T-cell (primary cell): ENCODE results near the gene SMCHD1. TPM values are rescaled to one million over a fixed set of nuclear protein-coding genes. Genes with fewer than 3 reads are reported as not detected.
A peak's percentile ranks its signal among the peaks of the same experiment; 100 is the strongest.
"Not testable (repeated sequence)": the region's sequence is repeated elsewhere in the genome, so short reads cannot be mapped to it uniquely, and the experiment has no call there.

ENCODE experiments used
- ATAC-seq, 4 experiments: fragments of 200-7000 bp in 3 of 4; fragments of 150-1000 bp in 1 of 4; cut with Tn5 transposase; replicated peaks in 1 of 4; 1 replicate in 3 of 4; 2 replicates in 1 of 4; pipeline ENCODE4 v1.10.0; 2021; ENCODE audit warnings: moderate library complexity in 3 of 4, mild to moderate bottlenecking in 2 of 4, moderate number of reproducible peaks in 1 of 4
- CTCF ChIA-PET, 2 donors: fragments of 300-600 bp; sonication (Branson Sonifier 250); formaldehyde crosslinking; loops; one replicate each; lab custom pipeline; 2022; ENCODE audit warnings: antibody characterized with exemption in 2 of 2; lab: Charles Lee
- POLR2A ChIA-PET, 2 donors: fragments of 300-600 bp; sonication (Branson Sonifier 250); formaldehyde crosslinking; loops; one replicate each; lab custom pipeline; 2022; ENCODE audit warnings: antibody characterized with exemption in 2 of 2; lab: Charles Lee
- DNase-seq, 35 experiments: peaks; one replicate each; pipeline versions ENCODE4 v3.0.0 to v3.0.0-alpha.2; 2013 to 2023
- H3K27ac ChIP-seq: one replicate; pipeline ENCODE4 v1.5.1; 2013; ENCODE audit warnings: low read length
- H3K27me3 ChIP-seq, 2 experiments: replicated peaks in 1 of 2; 1 replicate in 1 of 2; 2 replicates in 1 of 2; pipeline versions ENCODE4 v1.6.1 to v1.7.0; 2013; ENCODE audit warnings: low read length in 1 of 2, mixed read lengths in 1 of 2; ENCODE audit not compliant: control insufficient read depth in 2 of 2, insufficient read depth in 2 of 2; ENCODE audit errors: extremely low read depth in 1 of 2
- H3K36me3 ChIP-seq, 2 donors: 1 replicate in 1 of 2; 2 replicates in 1 of 2; pipeline versions ENCODE4 v1.6.1 to v1.7.0; 2013; ENCODE audit warnings: low read length in 1 of 2; ENCODE audit not compliant: control insufficient read depth in 2 of 2, insufficient read depth in 1 of 2; ENCODE audit errors: extremely low read depth in 1 of 2
- H3K4me1 ChIP-seq, 2 experiments: 1 replicate in 1 of 2; 2 replicates in 1 of 2; pipeline versions ENCODE4 v1.6.1 to v1.7.0; 2013; ENCODE audit warnings: low read length in 2 of 2, mixed read lengths in 1 of 2; ENCODE audit not compliant: insufficient read depth in 2 of 2, control insufficient read depth in 1 of 2; ENCODE audit errors: extremely low read depth in 1 of 2
- H3K4me3 ChIP-seq, 2 donors: 1 replicate in 1 of 2; 2 replicates in 1 of 2; pipeline versions ENCODE4 v1.5.1 to v1.7.0; 2013; ENCODE audit warnings: mild to moderate bottlenecking in 2 of 2, low read length in 1 of 2, moderate library complexity in 1 of 2; ENCODE audit not compliant: control insufficient read depth in 1 of 2; ENCODE audit errors: extremely low read depth in 1 of 2
- H3K9me3 ChIP-seq: 2 replicates; pipeline ENCODE4 v1.7.0; 2013
- H3K27ac Mint-ChIP-seq, 2 donors: one replicate each; pipeline ENCODE4 v1.8.0; 2020 to 2021; ENCODE audit warnings: mild to moderate bottlenecking in 2 of 2, mixed read lengths in 2 of 2
- H3K27me3 Mint-ChIP-seq, 2 donors: one replicate each; pipeline ENCODE4 v1.8.0; 2021 to 2022; ENCODE audit warnings: mixed read lengths in 2 of 2
- H3K36me3 Mint-ChIP-seq: one replicate; pipeline ENCODE4 v1.8.0; 2021; ENCODE audit warnings: mixed read lengths
- H3K4me1 Mint-ChIP-seq, 3 donors: one replicate each; pipeline ENCODE4 v1.8.0; 2020 to 2022; ENCODE audit warnings: mixed read lengths in 3 of 3, mild to moderate bottlenecking in 1 of 3
- H3K4me3 Mint-ChIP-seq, 3 donors: one replicate each; pipeline ENCODE4 v1.8.0; 2020 to 2022; ENCODE audit warnings: mild to moderate bottlenecking in 3 of 3, mixed read lengths in 3 of 3, moderate library complexity in 3 of 3
- H3K9me3 Mint-ChIP-seq, 3 donors: one replicate each; pipeline ENCODE4 v1.8.0; 2020 to 2022; ENCODE audit warnings: mixed read lengths in 3 of 3
- WGBS: methylation state at CpG from one replicate; pipeline ENCODE4 v1.1.5; 2013; ENCODE audit warnings: missing lambda C conversion rate; ENCODE audit not compliant: insufficient coverage; 5-methylcytosine and 5-hydroxymethylcytosine counted together
- total RNA-seq, 35 experiments: library from RNA in 6 of 35; stranded (reverse) in 6 of 35; fragments of 120-200 nt in 1 of 35; gene quantifications; one replicate each; pipeline versions ENCODE4 v1.2.1 to v1.2.4 and lab custom pipeline; 2013 to 2026

SMCHD1 gene
- total RNA-seq, 5 donors from 2014 or later (not counting 1 experiment from before 2014, with no cell fraction given): 179 to 423 (median 206) TPM

- no peaks in the 10 kb centered on the region for H3K27me3 ChIP-seq
- CTCF ChIA-PET: interaction anchor here (0.6 to 3.6 kb wide), 5 partner anchors 11 to 69 kb away, joined by 3 to 11 read pairs (median 4); no protein-coding TSS in a partner anchor
- Mint-ChIP-seq H3K4me3 (peak overlapping the region; percentile 95 to 97 (median 96)), H3K36me3 (peaks cover 27% of the 10 kb centered on the region), H3K27me3 (no peaks in the 10 kb centered on the region), H3K9me3 (peaks cover 0 to 3% (median 0%) of the 10 kb centered on the region in 3 donors), H3K4me1 (peaks cover 50 to 58% (median 52%) of the 10 kb centered on the region in 3 donors), H3K27ac (peak overlapping the region; percentile 92 to 98)
- DNase-seq (peak in 1 of 35 experiments; percentile 40), ATAC-seq (no peak)
- H3K27ac ChIP-seq: peak overlapping the region; percentile 95
- no peaks in the 10 kb centered on the region for H3K9me3 ChIP-seq
- peak overlapping the region; percentile 93 to 97 for H3K4me3 ChIP-seq
- H3K36me3 ChIP-seq: peaks cover 0 to 3% of the 10 kb centered on the region in 2 donors
- no CpG with 5 or more reads among the region's 12 CpGs for WGBS
- H3K4me1 ChIP-seq: peaks cover 16 to 22% of the 10 kb centered on the region in 2 experiments
- POLR2A ChIA-PET: interaction anchor here (0.5 to 4.6 kb wide), 16 partner anchors 11 to 1912 kb away, joined by 3 to 120 read pairs (median 4); partner anchors contain the start of genes METTL4 (in 1 of the 2) and NDC80 (in 1 of the 2)
Observed at GRCh38 chr18:2657788-2658458, 2.4 kb downstream of the SMCHD1 start.

- DNase-seq, H3K36me3 ChIP-seq, ATAC-seq, H3K27me3 Mint-ChIP-seq, POLR2A ChIA-PET, H3K4me3 ChIP-seq, H3K27ac ChIP-seq, H3K9me3 ChIP-seq, H3K9me3 Mint-ChIP-seq, H3K27me3 ChIP-seq: not testable (repeated sequence)
- CTCF ChIA-PET: interaction anchor here in 1 of 2 donors (0.7 kb wide), 1 partner anchor 27 kb away, joined by 3 read pairs; no protein-coding TSS in a partner anchor
- peaks cover 25 to 30% of the 10 kb centered on the region in 2 experiments for H3K4me1 ChIP-seq
- WGBS: no CpG with 5 or more reads among the region's 3 CpGs
- Mint-ChIP-seq H3K27ac (peak overlapping the region in 1 of 2 donors; percentile 77), H3K4me3 (peak overlapping the region in 2 of 3 donors; percentile 55 to 60), H3K36me3 (peaks cover 51% of the 10 kb centered on the region), H3K4me1 (peaks cover 59 to 74% (median 62%) of the 10 kb centered on the region in 3 donors)
Observed at GRCh38 chr18:2660849-2661248, 5.3 kb downstream of the SMCHD1 start.

- Mint-ChIP-seq H3K4me1 (peaks cover 71 to 84% (median 74%) of the 10 kb centered on the region in 3 donors), H3K4me3 (peak overlapping the region in 2 of 3 donors; percentile 21 to 53), H3K36me3 (peaks cover 54% of the 10 kb centered on the region)
- H3K9me3 Mint-ChIP-seq, H3K27ac Mint-ChIP-seq, DNase-seq, CTCF ChIA-PET, H3K4me3 ChIP-seq, H3K27me3 ChIP-seq, H3K9me3 ChIP-seq, H3K36me3 ChIP-seq, ATAC-seq, H3K27ac ChIP-seq, H3K27me3 Mint-ChIP-seq: not testable (repeated sequence)
- POLR2A ChIA-PET: interaction anchor here in 1 of 2 donors (0.6 kb wide), 1 partner anchor 128 kb away, joined by 3 read pairs; no protein-coding TSS in a partner anchor
- WGBS: 64% methylated on average over 2 of the region's 7 CpGs
- peaks cover 25 to 30% of the 10 kb centered on the region in 2 experiments for H3K4me1 ChIP-seq
Observed at GRCh38 chr18:2662288-2662687, 6.8 kb downstream of the SMCHD1 start.

GRCh38 chr18:2662990-2663389, 7.5 kb downstream of the SMCHD1 start:
- DNase-seq (no peak), ATAC-seq (peak in 2 of 4 experiments; percentile 32 to 43)
- ChIA-PET POLR2A (interaction anchor here in 1 of 2 donors (0.6 kb wide), 1 partner anchor 32 kb away, joined by 3 read pairs; no protein-coding TSS in a partner anchor), CTCF (interaction anchor here in 1 of 2 donors (1.2 kb wide), 1 partner anchor 26 kb away, joined by 3 read pairs; no protein-coding TSS in a partner anchor)
- Histone ChIP-seq H3K27me3 (no peaks in the 10 kb centered on the region), H3K9me3 (no peaks in the 10 kb centered on the region), H3K4me1 (peaks cover 20 to 30% of the 10 kb centered on the region in 2 experiments), H3K4me3 (no peak overlapping the region), H3K36me3 (peaks cover 0 to 16% of the 10 kb centered on the region in 2 donors), H3K27ac (no peak overlapping the region)
- Mint-ChIP-seq H3K27ac (peak overlapping the region; percentile 63 to 85), H3K9me3 (peaks cover 0 to 3% (median 0%) of the 10 kb centered on the region in 3 donors), H3K4me1 (peaks cover 72 to 82% (median 74%) of the 10 kb centered on the region in 3 donors), H3K4me3 (peak overlapping the region; percentile 40 to 66 (median 53)), H3K27me3 (no peaks in the 10 kb centered on the region), H3K36me3 (peaks cover 53% of the 10 kb centered on the region)
- WGBS: no CpG with 5 or more reads among the region's 5 CpGs

GRCh38 chr18:2672410-2672809, 16.9 kb downstream of the SMCHD1 start:
- peak overlapping the region in 1 of 2 donors; percentile 54 for H3K27ac Mint-ChIP-seq
- 62% methylated on average over 2 of the region's 5 CpGs for WGBS

GRCh38 chr18:2672872-2673271, 17.3 kb downstream of the SMCHD1 start:
- DNase-seq (no peak), ATAC-seq (no peak)
- Mint-ChIP-seq H3K27me3 (no peaks in the 10 kb centered on the region), H3K4me3 (no peak overlapping the region), H3K27ac (peak overlapping the region; percentile 54 to 69), H3K4me1 (peaks cover 73 to 78% (median 77%) of the 10 kb centered on the region in 3 donors), H3K36me3 (peaks cover 86% of the 10 kb centered on the region), H3K9me3 (no peaks in the 10 kb centered on the region)
- POLR2A ChIA-PET: interaction anchor here (0.6 to 1.9 kb wide), 2 partner anchors 9 to 264 kb away, joined by 6 to 7 read pairs; no protein-coding TSS in a partner anchor
- H3K9me3 ChIP-seq: no peaks in the 10 kb centered on the region
- peaks cover 0 to 3% of the 10 kb centered on the region in 2 experiments for H3K4me1 ChIP-seq
- H3K27me3 ChIP-seq: no peaks in the 10 kb centered on the region
- peaks cover 12 to 89% of the 10 kb centered on the region in 2 donors for H3K36me3 ChIP-seq
- WGBS: no CpG with 5 or more reads among the region's 1 CpG
- H3K4me3 ChIP-seq: no peak overlapping the region
- H3K27ac ChIP-seq: no peak overlapping the region
- CTCF ChIA-PET: interaction anchor here in 1 of 2 donors (0.6 kb wide), 1 partner anchor 152 kb away, joined by 3 read pairs; no protein-coding TSS in a partner anchor

More at GRCh38 chr18:2672410-2672809, 16.9 kb downstream of the SMCHD1 start:
- Histone ChIP-seq H3K27ac (no peak overlapping the region), H3K4me1 (peaks cover 0 to 3% of the 10 kb centered on the region in 2 experiments), H3K9me3 (no peaks in the 10 kb centered on the region), H3K4me3 (no peak overlapping the region), H3K27me3 (no peaks in the 10 kb centered on the region), H3K36me3 (peaks cover 12 to 89% of the 10 kb centered on the region in 2 donors)
- ATAC-seq (no peak), DNase-seq (no peak)
- Mint-ChIP-seq H3K9me3 (no peaks in the 10 kb centered on the region), H3K4me3 (no peak overlapping the region), H3K4me1 (peaks cover 72 to 75% (median 74%) of the 10 kb centered on the region in 3 donors), H3K36me3 (peaks cover 82% of the 10 kb centered on the region), H3K27me3 (no peaks in the 10 kb centered on the region)
- ChIA-PET POLR2A (interaction anchor here (0.6 to 1.9 kb wide), 4 partner anchors 9 to 265 kb away, joined by 3 to 7 read pairs (median 4); no protein-coding TSS in a partner anchor), CTCF (interaction anchor here (0.5 to 0.6 kb wide), 2 partner anchors 152 to 1959 kb away, joined by 3 to 4 read pairs; no protein-coding TSS in a partner anchor)
